H1 (cell line): ENCODE data around the gene MEX3D. TPM values are rescaled to one million over a fixed set of nuclear protein-coding genes. Genes with fewer than 3 reads are reported as not detected.

Experiments used
- CTCF ChIA-PET: fragments of 300-600 bp; sonication (Branson Sonifier 250); formaldehyde crosslinking; loops from one replicate; lab custom pipeline; 2021; ENCODE audit not compliant: partially characterized antibody; lab: Charles Lee
- POLR2A ChIA-PET: fragments of 300-600 bp; sonication (Branson Sonifier 250); formaldehyde crosslinking; loops from one replicate; lab custom pipeline; 2021; ENCODE audit warnings: inconsistent platforms; ENCODE audit not compliant: partially characterized antibody; lab: Charles Lee
- DNase-seq, 2 experiments: peaks; one replicate each; pipeline versions ENCODE4 v3.0.0 to v3.0.0-alpha.2; 2010 to 2022; ENCODE audit warnings: low spot score in 2 of 2, low read depth in 1 of 2, mixed read lengths in 1 of 2
- FAIRE-seq: peaks from 2 replicates; lab custom pipeline; 2011; peaks lifted over from hg19 to GRCh38; lab: Jason Lieb, UNC
- H2AFZ ChIP-seq: 2 replicates; pipeline ENCODE4 v1.8.1; 2012; ENCODE audit warnings: low read length, inconsistent platforms
- H2AK5ac ChIP-seq: 2 replicates; pipeline ENCODE4 v1.6.1; 2013; ENCODE audit warnings: low read depth, low read length
- H2BK120ac ChIP-seq: replicated peaks from 2 replicates; pipeline ENCODE3; 2013; ENCODE audit warnings: low read depth, low read length, inconsistent platforms
- H2BK12ac ChIP-seq: 2 replicates; pipeline ENCODE4 v1.6.1; 2013; ENCODE audit warnings: low read depth, low read length
- H2BK15ac ChIP-seq: 2 replicates; pipeline ENCODE4 v1.6.1; 2013; ENCODE audit warnings: low read length
- H2BK20ac ChIP-seq: 2 replicates; pipeline ENCODE4 v1.6.1; 2013; ENCODE audit warnings: low read length
- H2BK5ac ChIP-seq: 2 replicates; pipeline ENCODE4 v1.6.1; 2013; ENCODE audit warnings: low read depth, low read length
- H3K14ac ChIP-seq: 2 replicates; pipeline ENCODE4 v1.6.1; 2013; ENCODE audit warnings: inconsistent platforms; ENCODE audit not compliant: insufficient read length
- H3K18ac ChIP-seq: 2 replicates; pipeline ENCODE4 v1.6.1; 2013; ENCODE audit warnings: low read length; ENCODE audit errors: extremely low read depth
- H3K23ac ChIP-seq: 2 replicates; pipeline ENCODE4 v1.6.1; 2013; ENCODE audit warnings: inconsistent platforms; ENCODE audit not compliant: insufficient read length
- H3K23me2 ChIP-seq: 2 replicates; pipeline ENCODE4 v1.6.1; 2013; ENCODE audit warnings: low read depth, low read length
- H3K27ac ChIP-seq: 2 replicates; pipeline ENCODE4 v1.6.1; 2011; ENCODE audit warnings: low read depth, low read length, inconsistent platforms
- H3K27me3 ChIP-seq, 4 experiments: replicated peaks in 1 of 4; 1 replicate in 1 of 4; 2 replicates in 3 of 4; pipeline versions ENCODE4 v1.6.1 to v1.8.1; 2011 to 2013; ENCODE audit warnings: low read length in 3 of 4, mild to moderate bottlenecking in 3 of 4, inconsistent platforms in 2 of 4, mixed read lengths in 2 of 4, moderate library complexity in 1 of 4; ENCODE audit not compliant: control insufficient read depth in 3 of 4, insufficient read depth in 3 of 4; ENCODE audit errors: extremely low read depth in 1 of 4
- H3K36me3 ChIP-seq, 4 experiments: 2 replicates each; pipeline versions ENCODE4 v1.6.1 to v1.8.1; 2011 to 2013; ENCODE audit warnings: mild to moderate bottlenecking in 4 of 4, low read length in 3 of 4, moderate library complexity in 2 of 4, control low read depth in 1 of 4, inconsistent platforms in 1 of 4; ENCODE audit not compliant: insufficient read depth in 4 of 4, control insufficient read depth in 2 of 4
- H3K4ac ChIP-seq: replicated peaks from 2 replicates; pipeline ENCODE3; 2013; ENCODE audit warnings: low read length, low read depth, mixed read lengths, inconsistent platforms; ENCODE audit not compliant: insufficient read length
- H3K4me1 ChIP-seq, 4 experiments: replicated peaks in 1 of 4; 1 replicate in 1 of 4; 2 replicates in 3 of 4; pipeline versions ENCODE4 v1.6.1 to v1.8.1; 2011 to 2013; ENCODE audit warnings: low read length in 3 of 4, inconsistent platforms in 2 of 4, mixed read lengths in 1 of 4; ENCODE audit not compliant: insufficient read depth in 4 of 4, control insufficient read depth in 3 of 4
- H3K4me2 ChIP-seq, 2 experiments: 2 replicates each; pipeline versions ENCODE4 v1.6.1 to v1.8.1; 2011 to 2013; ENCODE audit warnings: low read depth in 2 of 2, low read length in 2 of 2, control low read depth in 1 of 2, inconsistent platforms in 1 of 2, mild to moderate bottlenecking in 1 of 2; ENCODE audit not compliant: insufficient read depth in 1 of 2
- H3K4me3 ChIP-seq, 4 experiments: fragments of 200-600, 300-600 bp in 1 of 4; sonication (generic), shearing (Covaris generic), sonication (Bioruptor Twin) in 1 of 4; 2 replicates each; pipeline versions ENCODE4 v1.5.1 to v1.8.1; 2011 to 2016; ENCODE audit warnings: low read length in 4 of 4, low read depth in 3 of 4, control low read depth in 2 of 4, inconsistent platforms in 2 of 4, mild to moderate bottlenecking in 2 of 4, mixed read lengths in 1 of 4, moderate library complexity in 1 of 4; ENCODE audit not compliant: insufficient read depth in 2 of 4; ENCODE audit errors: extremely low read depth in 1 of 4
- H3K56ac ChIP-seq: replicated peaks from 2 replicates; pipeline ENCODE3; 2013; ENCODE audit warnings: low read depth, mild to moderate bottlenecking, mixed read lengths, low read length, inconsistent platforms; ENCODE audit not compliant: insufficient read length
- H3K79me1 ChIP-seq: 2 replicates; pipeline ENCODE4 v1.6.1; 2013; ENCODE audit warnings: low read depth, low read length, control low read depth
- H3K79me2 ChIP-seq, 2 experiments: 2 replicates each; pipeline versions ENCODE4 v1.6.1 to v1.8.1; 2012 to 2013; ENCODE audit warnings: low read length in 2 of 2, mild to moderate bottlenecking in 2 of 2, inconsistent platforms in 1 of 2; ENCODE audit not compliant: insufficient read depth in 2 of 2, control insufficient read depth in 1 of 2
- H3K9ac ChIP-seq, 4 experiments: replicated peaks in 1 of 4; 1 replicate in 1 of 4; 2 replicates in 3 of 4; pipeline versions ENCODE4 v1.6.1 to v1.8.1; 2011 to 2013; ENCODE audit warnings: low read depth in 3 of 4, low read length in 3 of 4, control low read depth in 2 of 4, mild to moderate bottlenecking in 2 of 4, moderate library complexity in 2 of 4, inconsistent platforms in 1 of 4; ENCODE audit errors: extremely low read depth in 1 of 4
- H3K9me3 ChIP-seq, 2 experiments: 2 replicates each; pipeline versions ENCODE4 v1.6.1 to v1.8.1; 2012 to 2013; ENCODE audit warnings: mild to moderate bottlenecking in 2 of 2, moderate library complexity in 2 of 2, control low read depth in 1 of 2, inconsistent platforms in 1 of 2, low read depth in 1 of 2, low read length in 1 of 2, mixed read lengths in 1 of 2; ENCODE audit not compliant: insufficient read depth in 2 of 2
- H4K20me1 ChIP-seq, 2 experiments: replicated peaks in 1 of 2; 2 replicates each; pipeline versions ENCODE3 to v1.8.1; 2011 to 2013; ENCODE audit warnings: inconsistent platforms in 2 of 2, low read length in 2 of 2, mild to moderate bottlenecking in 1 of 2; ENCODE audit not compliant: insufficient read depth in 2 of 2, control insufficient read depth in 1 of 2
- H4K5ac ChIP-seq: 2 replicates; pipeline ENCODE4 v1.6.1; 2013; ENCODE audit warnings: low read length, low read depth, mixed read lengths, inconsistent platforms; ENCODE audit not compliant: insufficient read length
- H4K8ac ChIP-seq: 2 replicates; pipeline ENCODE4 v1.8.0; 2013; ENCODE audit warnings: mild to moderate bottlenecking, moderate library complexity, low read length, inconsistent platforms; ENCODE audit not compliant: insufficient read depth; ENCODE audit errors: extremely low read depth
- H4K91ac ChIP-seq: replicated peaks from 2 replicates; pipeline ENCODE3; 2013; ENCODE audit warnings: low read length, mixed read lengths, inconsistent platforms; ENCODE audit not compliant: insufficient read length
- BACH1 ChIP-seq: IDR thresholded peaks from 2 replicates; pipeline ENCODE4 v1.6.1; 2012; ENCODE audit warnings: low read length, improper control_type of control experiment
- CBX5 ChIP-seq: fragments of 300-800, 300-1000 bp; sonication (generic); IDR thresholded peaks from 2 replicates; pipeline ENCODE4 v1.7.1; 2016; ENCODE audit warnings: antibody characterized with exemption, low read length, low read depth
- CREB1 ChIP-seq: IDR thresholded peaks from 2 replicates; pipeline ENCODE4 v1.6.1; 2012; ENCODE audit warnings: inconsistent platforms
- CTBP2 ChIP-seq: IDR thresholded peaks from 2 replicates; pipeline ENCODE4 v1.7.0; 2011; ENCODE audit warnings: borderline replicate concordance, mild to moderate bottlenecking, moderate library complexity, mixed read lengths, low read length; ENCODE audit not compliant: insufficient read depth, insufficient read length
- EZH2 ChIP-seq: fragments of 200-600 bp; sonication (generic); IDR thresholded peaks from 2 replicates; pipeline ENCODE4 v1.7.1; 2012; ENCODE audit warnings: low read depth, mild to moderate bottlenecking, moderate library complexity, low read length, inconsistent platforms; ENCODE audit not compliant: severe bottlenecking
- HDAC2 ChIP-seq, 2 experiments: fragments of 300-600 bp in 1 of 2; sonication (generic) in 1 of 2; IDR thresholded peaks; 2 replicates each; pipeline ENCODE4 v1.6.1; 2011 to 2012; ENCODE audit warnings: low read depth in 2 of 2, low read length in 2 of 2, mild to moderate bottlenecking in 2 of 2, moderate library complexity in 2 of 2, borderline replicate concordance in 1 of 2, inconsistent platforms in 1 of 2
- JUND ChIP-seq: IDR thresholded peaks from 2 replicates; pipeline ENCODE4 v1.6.1; 2011; ENCODE audit warnings: mild to moderate bottlenecking, improper control_type of control experiment, low read length
- KDM1A ChIP-seq: fragments of 200-600, 300-600 bp; sonication (generic); IDR thresholded peaks from 2 replicates; pipeline ENCODE4 v1.7.1; 2016; ENCODE audit warnings: mild to moderate bottlenecking, low read length, borderline replicate concordance
- KDM5A ChIP-seq: fragments of 200-600 bp; IDR thresholded peaks from 2 replicates; pipeline ENCODE4 v1.7.1; 2012; ENCODE audit warnings: mild to moderate bottlenecking, low read length, inconsistent platforms, mixed read lengths
- MAFK ChIP-seq: IDR thresholded peaks from 2 replicates; pipeline ENCODE4 v1.6.1; 2012; ENCODE audit warnings: low read depth, mild to moderate bottlenecking, improper control_type of control experiment, low read length
- MAX ChIP-seq: IDR thresholded peaks from 2 replicates; pipeline ENCODE4 v1.6.1; 2012; ENCODE audit warnings: inconsistent platforms
- SIN3A ChIP-seq, 2 experiments: IDR thresholded peaks in 1 of 2; conservative IDR thresholded peaks in 1 of 2; 2 replicates each; pipeline ENCODE4 v1.6.1; 2011 to 2012; ENCODE audit warnings: low read length in 2 of 2, improper control_type of control experiment in 1 of 2, low read depth in 1 of 2, mild to moderate bottlenecking in 1 of 2
- SP1 ChIP-seq: IDR thresholded peaks from 2 replicates; pipeline ENCODE4 v1.6.1; 2011; ENCODE audit warnings: low read depth, low read length
- SP2 ChIP-seq: IDR thresholded peaks from 2 replicates; pipeline ENCODE4 v1.6.1; 2012; ENCODE audit warnings: mild to moderate bottlenecking, low read length, inconsistent platforms
- WGBS, 2 experiments: shearing (Covaris generic) in 1 of 2; methylation state at CpG; one replicate each; pipeline versions ENCODE4 v1.1.6 to v1.1.7; 2013 to 2015; ENCODE audit warnings: low lambda C conversion rate in 2 of 2, mixed read lengths in 2 of 2, inconsistent platforms in 1 of 2, low coverage in 1 of 2, missing lambda C conversion rate in 1 of 2; ENCODE audit not compliant: insufficient replicate concordance in 2 of 2, insufficient coverage in 1 of 2, insufficient read length in 1 of 2; ENCODE audit errors: extremely low coverage in 1 of 2, missing lambda C conversion rate in 1 of 2; 5-methylcytosine and 5-hydroxymethylcytosine counted together
- polyA plus RNA-seq, 7 experiments: library from polyadenylated mRNA; depleted of rRNA in 3 of 7; stranded (reverse) in 5 of 7; unstranded in 2 of 7; fragments of >200 nt in 5 of 7; fragments of 200-250 nt in 2 of 7; gene quantifications; 1 replicate in 5 of 7; 2 replicates in 1 of 7; 4 replicates in 1 of 7; pipeline versions ENCODE4 v1.2.1 to v1.2.3, GENCODE V29; 2011 to 2013; ENCODE audit warnings: missing spikeins in 2 of 7, mixed read lengths in 2 of 7
- total RNA-seq: library from RNA; stranded (reverse); fragmentation: NEBNext Ultra II Directional; extraction: Animal tissue kit (Norgen Biotek cat#: 25700); gene quantifications from 2 replicates; pipeline ENCODE4 v1.2.1, GENCODE V29; 2021

MEX3D gene
- total and polyA plus RNA-seq, 2 of the 8 experiments (the other 6 are each of a cell fraction or from before 2014, with no cell fraction given), result 20.8 to 78.8 TPM

- H2BK15ac ChIP-seq, result no peak overlapping the region
- H3K9ac ChIP-seq, result no peak overlapping the region
- FAIRE-seq (no peak), DNase-seq (no peak)
- H2BK5ac ChIP-seq, result 0 out of 2 replicates have a peak overlapping the region, but pooled peaks have one; percentile 5
- H3K56ac ChIP-seq, result no peak overlapping the region
- peaks cover 21 to 36% of the 10 kb centered on the region in 2 experiments for H4K20me1 ChIP-seq
- H3K14ac ChIP-seq, result no peak overlapping the region
- POLR2A ChIA-PET, result interaction anchor here (0.8 to 4.8 kb wide), 4 partner anchors 10 to 20 kb away, joined by 4 to 26 read pairs (median 6); partner anchors contain the start of gene UQCR11
- WGBS, 2 experiments, result 92% methylated on average over 4 of the region's 4 CpGs; no CpG with 5 or more reads in 1 of the 2 experiments
- no peak overlapping the region for H2BK20ac ChIP-seq
- H3K36me3 ChIP-seq, result peaks cover 39 to 87% (median 70%) of the 10 kb centered on the region in 4 experiments
- H3K27me3 ChIP-seq, result no peaks in the 10 kb centered on the region
- no peak overlapping the region for H2AK5ac ChIP-seq
- H3K4me3 ChIP-seq, result no peak overlapping the region
- peaks cover 3% of the 10 kb centered on the region for H3K79me1 ChIP-seq
- H4K5ac ChIP-seq, result no peak overlapping the region
- H4K8ac ChIP-seq, result no peak overlapping the region; the same call in 1 of the 2 replicates
- no peak overlapping the region for H3K23ac ChIP-seq
- peaks cover 0 to 7% (median 3%) of the 10 kb centered on the region in 4 experiments; a peak in 1 of 7 replicates for H3K4me1 ChIP-seq
- H3K27ac ChIP-seq, result no peak overlapping the region
- H2BK12ac ChIP-seq, result no peak overlapping the region
- H2AFZ ChIP-seq, result no peak overlapping the region
- no peak overlapping the region for H2BK120ac ChIP-seq
- no peaks in the 10 kb centered on the region for H3K9me3 ChIP-seq
- H3K4ac ChIP-seq, result no peak overlapping the region
- no peak overlapping the region for H3K4me2 ChIP-seq
- peaks cover 0 to 2% of the 10 kb centered on the region in 2 experiments; a peak in 1 of 4 replicates for H3K79me2 ChIP-seq
- H4K91ac ChIP-seq, result no peak overlapping the region
- no peaks in the 10 kb centered on the region for H3K23me2 ChIP-seq
- H3K18ac ChIP-seq, result no peak overlapping the region
- CTCF ChIA-PET, result interaction anchor here (0.6 to 1.7 kb wide), 8 partner anchors 8 to 227 kb away, joined by 3 read pairs; partner anchors contain the start of gene UQCR11
- TF ChIP-seq BACH1 (no peak), CREB1 (no peak), HDAC2 (IDR thresholded peaks at IDR 0.05; ENCODE audit: borderline replicate concordance in 1 of 2, low read depth in 2 of 2, low read length in 2 of 2) (no peak), CBX5 (no peak), SP2 (no peak), SP1 (no peak), KDM5A (no peak), SIN3A (conservative IDR thresholded peaks at IDR 0.05 in 1 of 2, IDR thresholded peaks at IDR 0.05 in 1 of 2; ENCODE audit: low read depth in 1 of 2, low read length in 2 of 2) (no peak), CTBP2 (no peak), MAFK (no peak), KDM1A (no peak), MAX (no peak), EZH2 (no peak), JUND (no peak)
Measured at GRCh38 chr19:1616875-1617274, 48.8 kb upstream of the MEX3D start.
